ENCODE results near the gene ADGRG3.

- TF ChIP-seq, protein P1, sequence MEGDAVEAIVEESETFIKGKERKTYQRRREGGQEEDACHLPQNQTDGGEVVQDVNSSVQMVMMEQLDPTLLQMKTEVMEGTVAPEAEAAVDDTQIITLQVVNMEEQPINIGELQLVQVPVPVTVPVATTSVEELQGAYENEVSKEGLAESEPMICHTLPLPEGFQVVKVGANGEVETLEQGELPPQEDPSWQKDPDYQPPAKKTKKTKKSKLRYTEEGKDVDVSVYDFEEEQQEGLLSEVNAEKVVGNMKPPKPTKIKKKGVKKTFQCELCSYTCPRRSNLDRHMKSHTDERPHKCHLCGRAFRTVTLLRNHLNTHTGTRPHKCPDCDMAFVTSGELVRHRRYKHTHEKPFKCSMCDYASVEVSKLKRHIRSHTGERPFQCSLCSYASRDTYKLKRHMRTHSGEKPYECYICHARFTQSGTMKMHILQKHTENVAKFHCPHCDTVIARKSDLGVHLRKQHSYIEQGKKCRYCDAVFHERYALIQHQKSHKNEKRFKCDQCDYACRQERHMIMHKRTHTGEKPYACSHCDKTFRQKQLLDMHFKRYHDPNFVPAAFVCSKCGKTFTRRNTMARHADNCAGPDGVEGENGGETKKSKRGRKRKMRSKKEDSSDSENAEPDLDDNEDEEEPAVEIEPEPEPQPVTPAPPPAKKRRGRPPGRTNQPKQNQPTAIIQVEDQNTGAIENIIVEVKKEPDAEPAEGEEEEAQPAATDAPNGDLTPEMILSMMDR (conservative IDR thresholded peaks at IDR 0.05), result no peak
- no peak for TF ChIP-seq ZFX (IDR thresholded peaks at IDR 0.05)
Measured at GRCh38 chr16:57624044-57624688, 43.9 kb upstream of the ADGRG3 start.
